A549 (cell line): ENCODE results near the gene ZFHX3. TPM values are rescaled to one million over a fixed set of nuclear protein-coding genes. Genes with fewer than 3 reads are reported as not detected.

Experiments
- ATAC-seq, 2 experiments: fragments of 200-7000 bp in 1 of 2; fragments of >200 bp in 1 of 2; cut with Nextera tagmentation in 1 of 2; cut with Tn5 transposase in 1 of 2; 3 replicates each; pipeline versions ENCODE4 v1.8.0 to v1.9.1; 2018 to 2020; ENCODE audit warnings: mild to moderate bottlenecking in 1 of 2, moderate library complexity in 1 of 2
- CTCF ChIA-PET: fragments of 300-600 bp; sonication (Branson Sonifier 250); formaldehyde crosslinking; extraction: SDS; loops from one replicate; lab custom pipeline; 2021; ENCODE audit warnings: antibody characterized with exemption, inconsistent platforms; lab: Yijun Ruan, JAX
- POLR2A ChIA-PET: fragments of 350-600 bp; formaldehyde crosslinking; extraction: SDS; loops from one replicate; lab custom pipeline; 2021; ENCODE audit warnings: antibody characterized with exemption, inconsistent platforms; lab: Yijun Ruan, JAX
- DNase-seq, 2 experiments: peaks; one replicate each; pipeline versions ENCODE4 v3.0.0 to v3.0.0-alpha.2; 2011 to 2016; ENCODE audit warnings: low read depth in 1 of 2, low spot score in 1 of 2
- FAIRE-seq: peaks from 2 replicates; lab custom pipeline; 2011; peaks lifted over from hg19 to GRCh38; lab: Jason Lieb, UNC
- H3K27ac ChIP-seq, 2 experiments: fragments of >200 bp; sonication (Bioruptor Twin); formaldehyde crosslinking; 3 replicates each; pipeline ENCODE4 v1.5.1; 2016 to 2017
- H3K4me1 ChIP-seq: fragments of >200 bp; sonication (Bioruptor Twin); formaldehyde crosslinking; 3 replicates; pipeline ENCODE4 v1.6.1; 2016
- H3K4me2 ChIP-seq: fragments of >200 bp; sonication (Bioruptor Twin); formaldehyde crosslinking; 3 replicates; pipeline ENCODE4 v1.6.1; 2016
- H3K4me3 ChIP-seq: fragments of >200 bp; sonication (Bioruptor Twin); formaldehyde crosslinking; 3 replicates; pipeline ENCODE4 v1.5.1; 2016
- H3K9me3 ChIP-seq: fragments of >200 bp; sonication (Bioruptor Twin); formaldehyde crosslinking; 3 replicates; pipeline ENCODE4 v1.6.1; 2016
- BHLHE40 ChIP-seq: IDR thresholded peaks from 2 replicates; pipeline ENCODE4 v1.6.1; 2012; ENCODE audit warnings: low read depth, low read length, inconsistent platforms
- CBX2 ChIP-seq: fragments of 200-600 bp; sonication (generic); IDR thresholded peaks from 2 replicates; pipeline ENCODE4 v1.6.1; 2016; ENCODE audit warnings: low read depth, mild to moderate bottlenecking, borderline replicate concordance
- CBX8 ChIP-seq: fragments of 200-600 bp; sonication (generic); IDR thresholded peaks from 2 replicates; pipeline ENCODE4 v1.6.1; 2016
- CHD2 ChIP-seq: fragments of 150-350 bp; IDR thresholded peaks from 2 replicates; pipeline ENCODE4 v1.6.1; 2014; ENCODE audit warnings: low read length; ENCODE audit not compliant: partially characterized antibody
- CHD4 ChIP-seq: fragments of 200-600 bp; sonication (generic); IDR thresholded peaks from 2 replicates; pipeline ENCODE4 v1.6.1; 2016; ENCODE audit warnings: antibody characterized with exemption, mild to moderate bottlenecking, borderline replicate concordance
- EP300 ChIP-seq, 2 experiments: fragments of >200 bp; sonication (Bioruptor Twin); formaldehyde crosslinking; IDR thresholded peaks; 2 replicates in 1 of 2; 3 replicates in 1 of 2; pipeline ENCODE4 v1.6.1; 2016 to 2017
- FOSL2 ChIP-seq, 2 experiments: fragments of 450-650 bp in 1 of 2; fragments of >200 bp in 1 of 2; sonication (Bioruptor Twin) in 1 of 2; formaldehyde crosslinking; IDR thresholded peaks; 2 replicates each; pipeline versions ENCODE4 v1.5.0 to v1.6.1; 2016 to 2020; ENCODE audit warnings: mild to moderate bottlenecking in 1 of 2, moderate library complexity in 1 of 2
- FOXS1 ChIP-seq: fragments of 250-450 bp; sonication (Bioruptor Pico); IDR thresholded peaks from 2 replicates; pipeline ENCODE4 v1.5.0; 2020; ENCODE audit warnings: mild to moderate bottlenecking, moderate library complexity
- HEYL ChIP-seq: fragments of 250-450 bp; sonication (Bioruptor Pico); IDR thresholded peaks from 2 replicates; pipeline ENCODE4 v1.8.0; 2021; ENCODE audit warnings: mild to moderate bottlenecking, moderate library complexity
- JUN ChIP-seq, 2 experiments: fragments of >200 bp; sonication (Bioruptor Twin); formaldehyde crosslinking; IDR thresholded peaks; 2 replicates in 1 of 2; 3 replicates in 1 of 2; pipeline ENCODE4 v1.6.1; 2016 to 2017
- MAFK ChIP-seq: fragments of 450-650 bp; IDR thresholded peaks from 2 replicates; pipeline ENCODE4 v1.6.1; 2014; ENCODE audit not compliant: partially characterized antibody
- NR3C1 ChIP-seq: fragments of >200 bp; sonication (Bioruptor Twin); formaldehyde crosslinking; IDR thresholded peaks from 3 replicates; pipeline ENCODE4 v1.6.1; 2017
- RAD21 ChIP-seq, 2 experiments: fragments of >200 bp in 1 of 2; sonication (Bioruptor Twin) in 1 of 2; formaldehyde crosslinking in 1 of 2; IDR thresholded peaks in 1 of 2; conservative IDR thresholded peaks in 1 of 2; 2 replicates in 1 of 2; 3 replicates in 1 of 2; pipeline ENCODE4 v1.6.1; 2012 to 2018; ENCODE audit warnings: inconsistent platforms in 1 of 2
- RARB ChIP-seq: fragments of 250-450 bp; sonication (Bioruptor Pico); IDR thresholded peaks from 2 replicates; pipeline ENCODE4 v1.8.0; 2021; ENCODE audit warnings: mild to moderate bottlenecking, moderate library complexity
- RCOR1 ChIP-seq: fragments of 150-350 bp; IDR thresholded peaks from 2 replicates; pipeline ENCODE4 v1.6.1; 2014; ENCODE audit warnings: antibody characterized with exemption, low read length, low read depth
- RFX5 ChIP-seq: fragments of 450-650 bp; IDR thresholded peaks from 2 replicates; pipeline ENCODE4 v1.7.1; 2014; ENCODE audit warnings: antibody characterized with exemption, mild to moderate bottlenecking, moderate library complexity
- RNF2 ChIP-seq: fragments of 200-600 bp; sonication (generic); IDR thresholded peaks from 2 replicates; pipeline ENCODE4 v1.6.1; 2016; ENCODE audit warnings: low read depth, mild to moderate bottlenecking, antibody characterized with exemption, moderate library complexity, borderline replicate concordance
- SREBF2 ChIP-seq: fragments of 450-650 bp; IDR thresholded peaks from 2 replicates; pipeline ENCODE4 v1.6.1; 2014; ENCODE audit warnings: mild to moderate bottlenecking, moderate library complexity
- ZC3H11A ChIP-seq: fragments of 450-650 bp; IDR thresholded peaks from 2 replicates; pipeline ENCODE4 v1.6.1; 2014; ENCODE audit warnings: antibody characterized with exemption, mild to moderate bottlenecking
- ZFP36 ChIP-seq: fragments of 450-650 bp; IDR thresholded peaks from 2 replicates; pipeline ENCODE4 v1.6.1; 2014; ENCODE audit warnings: borderline replicate concordance; ENCODE audit not compliant: partially characterized antibody
- WGBS: methylation state at CpG from one replicate; pipeline ENCODE4 v1.1.6; 2017; ENCODE audit errors: missing lambda C conversion rate; 5-methylcytosine and 5-hydroxymethylcytosine counted together
- polyA plus RNA-seq, 4 experiments: library from polyadenylated mRNA; depleted of rRNA in 3 of 4; stranded (reverse); fragments of >200 nt; fragmentation: RNase III in 1 of 4; extraction: RNeasy Plus Mini Kit Qiagen cat#74134 plus additional on column Dnase treatment in 1 of 4; gene quantifications; 2 replicates in 3 of 4; 3 replicates in 1 of 4; pipeline ENCODE4 v1.2.3, GENCODE V29; 2011 to 2017
- TF ChIP-seq, protein P1 (sequence below): fragments of 150-350 bp; IDR thresholded peaks from 2 replicates; pipeline ENCODE4 v1.6.1; 2014; ENCODE audit warnings: low read depth, mild to moderate bottlenecking, low read length
- TF ChIP-seq, protein P2 (sequence below): fragments of 250-450 bp; sonication (Bioruptor Pico); IDR thresholded peaks from 2 replicates; pipeline ENCODE4 v1.5.0; 2020; ENCODE audit warnings: low read depth, mild to moderate bottlenecking, moderate library complexity
- TF ChIP-seq, protein P3 (sequence below): fragments of >200 bp; sonication (Bioruptor Twin); formaldehyde crosslinking; IDR thresholded peaks from 2 replicates; pipeline ENCODE4 v1.6.1; 2016
- TF ChIP-seq, protein P4 (sequence below): IDR thresholded peaks from 2 replicates; pipeline ENCODE4 v1.6.1; 2012
- TF ChIP-seq, protein P5 (sequence below): fragments of >200 bp; sonication (Bioruptor Twin); formaldehyde crosslinking; IDR thresholded peaks from 3 replicates; pipeline ENCODE4 v1.5.1; 2016
- TF ChIP-seq, protein P6 (sequence below): IDR thresholded peaks from 2 replicates; pipeline ENCODE4 v1.6.1; 2012; ENCODE audit warnings: low read depth, borderline replicate concordance
- TF ChIP-seq, protein P7 (sequence below): fragments of 450-650 bp; IDR thresholded peaks from 2 replicates; pipeline ENCODE4 v1.6.1; 2014; ENCODE audit warnings: antibody characterized with exemption

ZFHX3 gene
- polyA plus RNA-seq, 2 of the 4 experiments (the other 2 are of a cell fraction): 3.9 to 6.5 TPM

DNA sequence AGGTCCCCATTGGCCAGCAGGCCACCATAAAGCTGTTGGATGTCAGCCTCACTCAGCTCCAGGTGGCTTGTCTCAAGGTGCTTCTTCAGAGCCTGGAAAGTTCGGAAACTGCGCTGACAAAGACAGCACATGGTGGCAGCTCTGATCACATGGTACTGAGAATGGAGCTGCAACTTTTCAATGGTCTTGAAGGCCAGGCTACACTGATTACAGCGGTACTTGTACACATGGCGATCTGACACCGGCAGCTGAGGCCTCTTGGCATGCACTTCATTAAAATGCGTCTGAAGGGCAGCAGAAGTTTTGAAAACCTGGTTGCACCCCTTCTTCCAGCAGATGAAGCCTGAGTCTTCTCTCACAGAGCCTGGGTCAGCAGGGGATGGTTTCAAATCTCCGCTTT lies 249.7 kb downstream of the ZFHX3 start:
- POLR2A ChIA-PET: no interaction called here
- ATAC-seq: no peak
- CTCF ChIA-PET: interaction anchor here (1.0 to 1.7 kb wide), 2 partner anchors 8 to 34 kb away, joined by 3 to 10 read pairs; no protein-coding TSS in a partner anchor
- no peaks in the 10 kb centered on the region for H3K9me3 ChIP-seq
- H3K4me1 ChIP-seq: no peaks in the 10 kb centered on the region
- no peak for DNase-seq
- no peak overlapping the region for H3K4me3 ChIP-seq
- no peak for FAIRE-seq
- WGBS: 96% methylated on average over 7 of the region's 7 CpGs
- TF ChIP-seq, protein P1, sequence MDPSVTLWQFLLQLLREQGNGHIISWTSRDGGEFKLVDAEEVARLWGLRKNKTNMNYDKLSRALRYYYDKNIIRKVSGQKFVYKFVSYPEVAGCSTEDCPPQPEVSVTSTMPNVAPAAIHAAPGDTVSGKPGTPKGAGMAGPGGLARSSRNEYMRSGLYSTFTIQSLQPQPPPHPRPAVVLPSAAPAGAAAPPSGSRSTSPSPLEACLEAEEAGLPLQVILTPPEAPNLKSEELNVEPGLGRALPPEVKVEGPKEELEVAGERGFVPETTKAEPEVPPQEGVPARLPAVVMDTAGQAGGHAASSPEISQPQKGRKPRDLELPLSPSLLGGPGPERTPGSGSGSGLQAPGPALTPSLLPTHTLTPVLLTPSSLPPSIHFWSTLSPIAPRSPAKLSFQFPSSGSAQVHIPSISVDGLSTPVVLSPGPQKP: no peak
- no peak for TF ChIP-seq FOSL2 (IDR thresholded peaks at IDR 0.05)
- TF ChIP-seq FOSL2 (CRISPR knock-in tag; IDR thresholded peaks at IDR 0.05): no peak
- no peak for TF ChIP-seq MAFK
- TF ChIP-seq ZFP36: no peak
- no peak for TF ChIP-seq FOXS1 (CRISPR knock-in tag)
- TF ChIP-seq, protein P2, sequence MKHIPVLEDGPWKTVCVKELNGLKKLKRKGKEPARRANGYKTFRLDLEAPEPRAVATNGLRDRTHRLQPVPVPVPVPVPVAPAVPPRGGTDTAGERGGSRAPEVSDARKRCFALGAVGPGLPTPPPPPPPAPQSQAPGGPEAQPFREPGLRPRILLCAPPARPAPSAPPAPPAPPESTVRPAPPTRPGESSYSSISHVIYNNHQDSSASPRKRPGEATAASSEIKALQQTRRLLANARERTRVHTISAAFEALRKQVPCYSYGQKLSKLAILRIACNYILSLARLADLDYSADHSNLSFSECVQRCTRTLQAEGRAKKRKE (CRISPR knock-in tag): no peak
- TF ChIP-seq, protein P3, sequence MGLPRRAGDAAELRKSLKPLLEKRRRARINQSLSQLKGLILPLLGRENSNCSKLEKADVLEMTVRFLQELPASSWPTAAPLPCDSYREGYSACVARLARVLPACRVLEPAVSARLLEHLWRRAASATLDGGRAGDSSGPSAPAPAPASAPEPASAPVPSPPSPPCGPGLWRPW: no peak
- TF ChIP-seq RCOR1: no peak
- no peak for TF ChIP-seq CHD2
- no peak for TF ChIP-seq HEYL (CRISPR knock-in tag)
- TF ChIP-seq RARB (CRISPR knock-in tag): no peak
- no peak for TF ChIP-seq CHD4
- no peak for TF ChIP-seq CBX8
- no peak for TF ChIP-seq ZC3H11A
- TF ChIP-seq CBX2: no peak
- no peak for TF ChIP-seq RNF2
- no peak for TF ChIP-seq RFX5
- TF ChIP-seq, protein P4, sequence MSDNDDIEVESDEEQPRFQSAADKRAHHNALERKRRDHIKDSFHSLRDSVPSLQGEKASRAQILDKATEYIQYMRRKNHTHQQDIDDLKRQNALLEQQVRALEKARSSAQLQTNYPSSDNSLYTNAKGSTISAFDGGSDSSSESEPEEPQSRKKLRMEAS: no peak
- no peak for TF ChIP-seq NR3C1
- TF ChIP-seq, protein P5, sequence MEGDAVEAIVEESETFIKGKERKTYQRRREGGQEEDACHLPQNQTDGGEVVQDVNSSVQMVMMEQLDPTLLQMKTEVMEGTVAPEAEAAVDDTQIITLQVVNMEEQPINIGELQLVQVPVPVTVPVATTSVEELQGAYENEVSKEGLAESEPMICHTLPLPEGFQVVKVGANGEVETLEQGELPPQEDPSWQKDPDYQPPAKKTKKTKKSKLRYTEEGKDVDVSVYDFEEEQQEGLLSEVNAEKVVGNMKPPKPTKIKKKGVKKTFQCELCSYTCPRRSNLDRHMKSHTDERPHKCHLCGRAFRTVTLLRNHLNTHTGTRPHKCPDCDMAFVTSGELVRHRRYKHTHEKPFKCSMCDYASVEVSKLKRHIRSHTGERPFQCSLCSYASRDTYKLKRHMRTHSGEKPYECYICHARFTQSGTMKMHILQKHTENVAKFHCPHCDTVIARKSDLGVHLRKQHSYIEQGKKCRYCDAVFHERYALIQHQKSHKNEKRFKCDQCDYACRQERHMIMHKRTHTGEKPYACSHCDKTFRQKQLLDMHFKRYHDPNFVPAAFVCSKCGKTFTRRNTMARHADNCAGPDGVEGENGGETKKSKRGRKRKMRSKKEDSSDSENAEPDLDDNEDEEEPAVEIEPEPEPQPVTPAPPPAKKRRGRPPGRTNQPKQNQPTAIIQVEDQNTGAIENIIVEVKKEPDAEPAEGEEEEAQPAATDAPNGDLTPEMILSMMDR: no peak
- H3K4me2 ChIP-seq: no peak overlapping the region
- H3K27ac ChIP-seq: no peak overlapping the region

DNA sequence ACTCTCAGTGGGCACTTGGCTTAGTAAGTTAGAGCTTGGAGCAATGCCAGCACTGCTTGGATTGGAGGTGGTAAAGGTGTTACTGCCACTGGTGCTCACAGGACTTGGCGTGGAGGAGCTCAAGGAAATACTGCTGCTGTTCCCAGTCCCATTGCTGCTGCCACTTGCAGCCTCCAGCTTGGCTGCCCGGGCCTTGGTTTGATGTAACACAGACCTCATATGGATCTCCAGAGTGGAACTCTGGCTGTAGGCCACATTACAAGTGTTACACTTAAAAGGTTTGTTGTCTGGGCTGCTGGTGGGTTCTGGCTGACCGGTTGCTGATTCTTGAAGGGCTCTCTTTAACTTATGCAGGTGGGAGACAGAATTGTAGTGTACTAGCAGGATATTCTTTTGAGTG lies 250.3 kb downstream of the ZFHX3 start:
- Histone ChIP-seq H3K27ac (no peak overlapping the region), H3K9me3 (no peaks in the 10 kb centered on the region), H3K4me3 (no peak overlapping the region), H3K4me2 (no peak overlapping the region), H3K4me1 (no peaks in the 10 kb centered on the region)
- no peak for TF ChIP-seq RAD21 (conservative IDR thresholded peaks at IDR 0.05 in 1 of 2, IDR thresholded peaks at IDR 0.05 in 1 of 2)
- TF ChIP-seq FOSL2 (IDR thresholded peaks at IDR 0.05): no peak
- no peak for TF ChIP-seq FOSL2 (CRISPR knock-in tag; IDR thresholded peaks at IDR 0.05)
- no peak for TF ChIP-seq CBX2
- no peak for TF ChIP-seq SREBF2
- TF ChIP-seq, protein P6, sequence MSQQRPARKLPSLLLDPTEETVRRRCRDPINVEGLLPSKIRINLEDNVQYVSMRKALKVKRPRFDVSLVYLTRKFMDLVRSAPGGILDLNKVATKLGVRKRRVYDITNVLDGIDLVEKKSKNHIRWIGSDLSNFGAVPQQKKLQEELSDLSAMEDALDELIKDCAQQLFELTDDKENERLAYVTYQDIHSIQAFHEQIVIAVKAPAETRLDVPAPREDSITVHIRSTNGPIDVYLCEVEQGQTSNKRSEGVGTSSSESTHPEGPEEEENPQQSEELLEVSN: no peak
- TF ChIP-seq, protein P7, sequence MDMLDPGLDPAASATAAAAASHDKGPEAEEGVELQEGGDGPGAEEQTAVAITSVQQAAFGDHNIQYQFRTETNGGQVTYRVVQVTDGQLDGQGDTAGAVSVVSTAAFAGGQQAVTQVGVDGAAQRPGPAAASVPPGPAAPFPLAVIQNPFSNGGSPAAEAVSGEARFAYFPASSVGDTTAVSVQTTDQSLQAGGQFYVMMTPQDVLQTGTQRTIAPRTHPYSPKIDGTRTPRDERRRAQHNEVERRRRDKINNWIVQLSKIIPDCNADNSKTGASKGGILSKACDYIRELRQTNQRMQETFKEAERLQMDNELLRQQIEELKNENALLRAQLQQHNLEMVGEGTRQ: no peak
- no peak for TF ChIP-seq EP300 (IDR thresholded peaks at IDR 0.05)
- TF ChIP-seq ZFP36: no peak
- no peak for TF ChIP-seq JUN (IDR thresholded peaks at IDR 0.05)
- no peak for TF ChIP-seq BHLHE40
- no peak for TF ChIP-seq CHD4
- TF ChIP-seq, protein P5: no peak
- no peak for TF ChIP-seq MAFK
- no peak for TF ChIP-seq RARB (CRISPR knock-in tag)
- TF ChIP-seq, protein P2 (CRISPR knock-in tag): no peak
- no peak for DNase-seq
- ATAC-seq: no peak
- 94% methylated on average over 3 of the region's 3 CpGs for WGBS
- ChIA-PET POLR2A (no interaction called here), CTCF (interaction anchor here (1.7 kb wide), 1 partner anchor 35 kb away, joined by 10 read pairs; no protein-coding TSS in a partner anchor)
- no peak for FAIRE-seq
